ENCODE results near the gene IFITM10.
"Not testable (repeated sequence)": the region's sequence is repeated elsewhere in the genome, so short reads cannot be mapped to it uniquely, and the experiment has no call there.

DNA sequence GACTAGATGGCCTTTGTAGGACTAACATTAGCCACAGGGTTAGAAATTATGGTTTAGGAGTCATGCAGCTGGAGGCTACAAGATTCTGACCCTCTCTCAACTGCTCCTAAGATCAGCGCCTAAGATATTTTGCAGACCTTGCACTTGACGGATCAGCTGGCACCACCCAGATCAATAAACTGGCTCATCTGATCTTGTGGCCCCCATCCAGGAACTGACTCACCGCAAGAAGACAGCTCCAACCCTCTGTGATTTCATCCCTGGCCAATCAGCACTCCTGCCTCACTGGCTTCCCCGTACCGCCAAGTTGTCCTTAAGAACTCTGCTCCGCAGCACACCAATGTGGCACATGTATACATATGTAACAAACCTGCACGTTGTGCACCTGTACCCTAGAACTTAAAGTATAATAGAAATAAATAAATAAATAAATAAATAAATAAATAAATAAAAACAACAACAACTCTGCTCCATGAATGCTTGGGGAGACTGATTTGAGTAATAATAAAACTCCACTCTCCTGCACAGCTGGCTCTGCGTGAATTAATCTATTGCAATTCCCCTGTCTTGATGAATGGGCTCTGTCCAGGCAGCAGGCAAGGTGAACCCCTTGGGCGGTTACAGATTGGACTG is 19.0 kb upstream of the IFITM10 start:
- TF ChIP-seq, protein P1, sequence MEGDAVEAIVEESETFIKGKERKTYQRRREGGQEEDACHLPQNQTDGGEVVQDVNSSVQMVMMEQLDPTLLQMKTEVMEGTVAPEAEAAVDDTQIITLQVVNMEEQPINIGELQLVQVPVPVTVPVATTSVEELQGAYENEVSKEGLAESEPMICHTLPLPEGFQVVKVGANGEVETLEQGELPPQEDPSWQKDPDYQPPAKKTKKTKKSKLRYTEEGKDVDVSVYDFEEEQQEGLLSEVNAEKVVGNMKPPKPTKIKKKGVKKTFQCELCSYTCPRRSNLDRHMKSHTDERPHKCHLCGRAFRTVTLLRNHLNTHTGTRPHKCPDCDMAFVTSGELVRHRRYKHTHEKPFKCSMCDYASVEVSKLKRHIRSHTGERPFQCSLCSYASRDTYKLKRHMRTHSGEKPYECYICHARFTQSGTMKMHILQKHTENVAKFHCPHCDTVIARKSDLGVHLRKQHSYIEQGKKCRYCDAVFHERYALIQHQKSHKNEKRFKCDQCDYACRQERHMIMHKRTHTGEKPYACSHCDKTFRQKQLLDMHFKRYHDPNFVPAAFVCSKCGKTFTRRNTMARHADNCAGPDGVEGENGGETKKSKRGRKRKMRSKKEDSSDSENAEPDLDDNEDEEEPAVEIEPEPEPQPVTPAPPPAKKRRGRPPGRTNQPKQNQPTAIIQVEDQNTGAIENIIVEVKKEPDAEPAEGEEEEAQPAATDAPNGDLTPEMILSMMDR (conservative IDR thresholded peaks at IDR 0.05), result not testable (repeated sequence)
- TF ChIP-seq ZFX (IDR thresholded peaks at IDR 0.05), result not testable (repeated sequence)
